GM19468 (cell line): ENCODE results near the gene GDI2.
"Not testable (repeated sequence)": the region's sequence is repeated elsewhere in the genome, so short reads cannot be mapped to it uniquely, and the experiment has no call there.

Source experiments
- ATAC-seq: cut with Tn5 transposase; IDR thresholded peaks from one replicate; pipeline ENCODE4 v1.9.1; 2021; ENCODE audit warnings: mild to moderate bottlenecking, moderate library complexity, moderate number of reproducible peaks; ENCODE audit not compliant: unreplicated experiment; ENCODE audit errors: extremely low read depth

The GDI2 gene

GRCh38 chr10:5829267-5829666, 16.0 kb upstream of the GDI2 start:
- no peak for ATAC-seq

GRCh38 chr10:5828725-5829124, 15.5 kb upstream of the GDI2 start:
- ATAC-seq: no peak

- no peak for ATAC-seq
Measured at GRCh38 chr10:5827841-5828240, 14.6 kb upstream of the GDI2 start.

- ATAC-seq: not testable (repeated sequence)
Measured at GRCh38 chr10:5826511-5826910, 13.3 kb upstream of the GDI2 start.

- peak; percentile 42 for ATAC-seq
Measured at GRCh38 chr10:5818894-5819293, 5.7 kb upstream of the GDI2 start.

- no peak for ATAC-seq
Measured at GRCh38 chr10:5818048-5818331, 4.8 kb upstream of the GDI2 start.

- no peak for ATAC-seq
Measured at GRCh38 chr10:5817322-5818047, 4.3 kb upstream of the GDI2 start.

- no peak for ATAC-seq
Measured at GRCh38 chr10:5816170-5816569, 2.9 kb upstream of the GDI2 start.

- ATAC-seq: no peak
Measured at GRCh38 chr10:5814110-5815107, 1.2 kb upstream of the GDI2 start.

- peak; percentile 1 for ATAC-seq
Measured at GRCh38 chr10:5813091-5813340, 218 bp downstream of the GDI2 start.

GRCh38 chr10:5812283-5813090, 747 bp downstream of the GDI2 start:
- ATAC-seq: peak; percentile 9

- no peak for ATAC-seq
Measured at GRCh38 chr10:5811387-5811821, 1.8 kb downstream of the GDI2 start.

- ATAC-seq: no peak
Measured at GRCh38 chr10:5810225-5810624, 3.0 kb downstream of the GDI2 start.

- no peak for ATAC-seq
Measured at GRCh38 chr10:5809527-5810154, 3.6 kb downstream of the GDI2 start.

GRCh38 chr10:5808783-5809392, 4.3 kb downstream of the GDI2 start:
- ATAC-seq: not testable (repeated sequence)

- no peak for ATAC-seq
Measured at GRCh38 chr10:5806745-5807144, 6.5 kb downstream of the GDI2 start.

GRCh38 chr10:5805711-5806110, 7.5 kb downstream of the GDI2 start:
- no peak for ATAC-seq

GRCh38 chr10:5805260-5805659, 8.0 kb downstream of the GDI2 start:
- no peak for ATAC-seq

GRCh38 chr10:5804386-5804785, 8.8 kb downstream of the GDI2 start:
- no peak for ATAC-seq

GRCh38 chr10:5800782-5801181, 12.5 kb downstream of the GDI2 start:
- no peak for ATAC-seq
